Measurements from ENCODE around the gene PPP2R2C. TPM values are rescaled to one million over a fixed set of nuclear protein-coding genes. Genes with fewer than 3 reads are reported as not detected.

The PPP2R2C gene
- total RNA-seq, 6 experiments from 2014 or later = 0.14 to 0.25 (median 0.23) TPM; not detected in 2

GRCh38 chr4:6297266-6297815 is 175.1 kb downstream of the PPP2R2C start:
- Mint-ChIP-seq H3K9me3 (no peaks in the 10 kb centered on the region), H3K4me1 (ENCODE audit: low read depth) (no peaks in the 10 kb centered on the region), H3K36me3 (ENCODE audit: low read depth) (peaks cover 32% of the 10 kb centered on the region), H3K27me3 (ENCODE audit: insufficient read depth) (peaks cover 4% of the 10 kb centered on the region), H3K27ac (no peak overlapping the region), H3K4me3 (no peak overlapping the region)
- no peak for TF ChIP-seq CTCF (IDR thresholded peaks at IDR 0.05)
- DNase-seq = no peak

GRCh38 chr4:6296026-6296425 is 176.4 kb downstream of the PPP2R2C start:
- H3K27ac Mint-ChIP-seq = no peak overlapping the region
- H3K4me1 Mint-ChIP-seq (ENCODE audit: low read depth) = no peaks in the 10 kb centered on the region
- no peaks in the 10 kb centered on the region for H3K9me3 Mint-ChIP-seq
- DNase-seq = no peak
- peaks cover 4% of the 10 kb centered on the region for H3K27me3 Mint-ChIP-seq (ENCODE audit: insufficient read depth)
- TF ChIP-seq CTCF (IDR thresholded peaks at IDR 0.05) = no peak
- H3K36me3 Mint-ChIP-seq (ENCODE audit: low read depth) = peaks cover 25% of the 10 kb centered on the region
- no peak overlapping the region for H3K4me3 Mint-ChIP-seq

- no peak for TF ChIP-seq CTCF (IDR thresholded peaks at IDR 0.05)
- H3K4me1 Mint-ChIP-seq (ENCODE audit: low read depth) = no peaks in the 10 kb centered on the region
These were observed 176.9 kb downstream of the PPP2R2C start for GRCh38 chr4:6295495-6295894.

GRCh38 chr4:6294705-6295421 is 177.6 kb downstream of the PPP2R2C start:
- Mint-ChIP-seq H3K27me3 (ENCODE audit: insufficient read depth) (peaks cover 2% of the 10 kb centered on the region; the same call in 1 of the 2 replicates), H3K9me3 (no peaks in the 10 kb centered on the region), H3K36me3 (ENCODE audit: low read depth) (peaks cover 18% of the 10 kb centered on the region), H3K27ac (no peak overlapping the region), H3K4me3 (no peak overlapping the region), H3K4me1 (ENCODE audit: low read depth) (no peaks in the 10 kb centered on the region)
- no peak for TF ChIP-seq CTCF (IDR thresholded peaks at IDR 0.05)
- DNase-seq = no peak

More at GRCh38 chr4:6295495-6295894, 176.9 kb downstream of the PPP2R2C start:
- DNase-seq = no peak
- Mint-ChIP-seq H3K9me3 (no peaks in the 10 kb centered on the region), H3K27me3 (ENCODE audit: insufficient read depth) (peaks cover 4% of the 10 kb centered on the region), H3K36me3 (ENCODE audit: low read depth) (peaks cover 19% of the 10 kb centered on the region), H3K27ac (no peak overlapping the region), H3K4me3 (no peak overlapping the region)

GRCh38 chr4:6293661-6294060 is 178.8 kb downstream of the PPP2R2C start:
- Mint-ChIP-seq H3K27ac (no peak overlapping the region), H3K36me3 (ENCODE audit: low read depth) (peaks cover 19% of the 10 kb centered on the region), H3K27me3 (ENCODE audit: insufficient read depth) (peaks cover 2% of the 10 kb centered on the region), H3K9me3 (no peaks in the 10 kb centered on the region), H3K4me1 (ENCODE audit: low read depth) (no peaks in the 10 kb centered on the region), H3K4me3 (no peak overlapping the region)
- TF ChIP-seq CTCF (IDR thresholded peaks at IDR 0.05) = no peak
- DNase-seq = no peak

All from HFFc6 (cell line).